HG02678 (cell line): ENCODE measurements around the gene TRIM29.
"Not testable (repeated sequence)": the region's sequence is repeated elsewhere in the genome, so short reads cannot be mapped to it uniquely, and the experiment has no call there.

ENCODE experiments used
- ATAC-seq: cut with Tn5 transposase; IDR thresholded peaks from one replicate; pipeline ENCODE4 v1.9.1; 2021; ENCODE audit warnings: mild to moderate bottlenecking, moderate library complexity; ENCODE audit not compliant: unreplicated experiment

TRIM29 gene

GRCh38 chr11:120137611-120138521 lies at the start of gene TRIM29:
Gene TRIM29 (minus strand): TSS chr11:120138113. CDS start chr11:120138031, 82 bp downstream.
- no peak for ATAC-seq

- ATAC-seq: peak; percentile 47
Measured at GRCh38 chr11:120186774-120187591, 49.1 kb upstream of the TRIM29 start.

- no peak for ATAC-seq
Measured at GRCh38 chr11:120186456-120186773, 48.5 kb upstream of the TRIM29 start.

GRCh38 chr11:120185706-120186455 lies 48.0 kb upstream of the TRIM29 start:
- ATAC-seq: no peak

GRCh38 chr11:120184946-120185705 lies 47.2 kb upstream of the TRIM29 start:
- no peak for ATAC-seq

- ATAC-seq: no peak
Measured at GRCh38 chr11:120184371-120184945, 46.5 kb upstream of the TRIM29 start.

GRCh38 chr11:120183701-120184141 lies 45.8 kb upstream of the TRIM29 start:
- ATAC-seq: no peak

GRCh38 chr11:120182790-120183491 lies 45.0 kb upstream of the TRIM29 start:
- no peak for ATAC-seq

- no peak for ATAC-seq
Measured at GRCh38 chr11:120182372-120182771, 44.5 kb upstream of the TRIM29 start.

- ATAC-seq: no peak
Measured at GRCh38 chr11:120181376-120181975, 43.6 kb upstream of the TRIM29 start.

- ATAC-seq: no peak
Measured at GRCh38 chr11:120180551-120181232, 42.8 kb upstream of the TRIM29 start.

- ATAC-seq: not testable (repeated sequence)
Measured at GRCh38 chr11:120180063-120180462, 42.1 kb upstream of the TRIM29 start.

- ATAC-seq: no peak
Measured at GRCh38 chr11:120179057-120179672, 41.3 kb upstream of the TRIM29 start.

- ATAC-seq: no peak
Measured at GRCh38 chr11:120178561-120179056, 40.7 kb upstream of the TRIM29 start.

- no peak for ATAC-seq
Measured at GRCh38 chr11:120174866-120175265, 37.0 kb upstream of the TRIM29 start.

- ATAC-seq: no peak
Measured at GRCh38 chr11:120173807-120174206, 35.9 kb upstream of the TRIM29 start.

GRCh38 chr11:120173019-120173705 lies 35.2 kb upstream of the TRIM29 start:
- ATAC-seq: no peak
